OCI-LY1 (cell line): Measurements from ENCODE around the gene YPEL5.

Source experiments
- EZH2 ChIP-seq: fragments of 200-600 bp; sonication (generic), shearing (Covaris generic); IDR thresholded peaks from 2 replicates; pipeline ENCODE4 v1.8.0; 2017; ENCODE audit warnings: borderline replicate concordance, mixed run types, mild to moderate bottlenecking, antibody characterized with exemption, low read length, moderate library complexity, mixed read lengths
- TF ChIP-seq, protein P1 (sequence below): fragments of 200-600 bp; sonication (generic), shearing (Covaris generic); IDR thresholded peaks from 2 replicates; pipeline ENCODE4 v1.5.1; 2017; ENCODE audit warnings: mild to moderate bottlenecking, antibody characterized with exemption, low read length, moderate library complexity, mixed read lengths

DNA sequence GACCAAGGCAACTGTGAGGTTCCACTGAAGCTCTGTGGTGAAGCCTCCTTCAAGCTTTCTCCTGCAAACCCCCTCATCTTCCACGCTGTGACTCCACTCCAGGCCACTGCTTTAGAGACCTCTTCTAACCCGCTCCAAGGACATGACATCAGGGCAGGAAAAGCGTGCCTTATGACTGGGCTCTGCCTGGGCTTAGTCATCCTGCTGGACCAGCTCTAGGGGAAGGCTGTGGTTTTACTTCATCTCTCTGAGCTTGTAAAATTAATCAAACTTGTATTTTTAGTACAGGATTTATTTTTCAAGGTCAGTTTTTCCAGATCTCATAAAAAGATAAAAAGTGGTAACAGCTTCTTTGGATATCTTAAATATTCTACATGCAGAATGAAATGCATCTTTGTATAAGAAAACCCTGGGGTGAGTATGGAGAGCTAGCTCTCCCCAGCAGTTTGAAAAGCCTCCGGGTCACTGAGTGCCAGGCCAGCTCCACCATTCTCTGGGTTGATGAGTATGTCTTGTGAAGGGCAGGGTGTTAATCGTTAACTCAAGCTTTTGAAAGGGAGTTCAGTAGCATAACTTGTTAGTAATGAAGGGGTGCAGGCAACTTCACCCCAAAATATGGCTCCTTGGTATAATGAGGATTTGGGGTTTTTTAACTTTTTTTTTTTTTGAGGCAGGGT lies 33.1 kb upstream of the YPEL5 start:
- TF ChIP-seq, protein P1, sequence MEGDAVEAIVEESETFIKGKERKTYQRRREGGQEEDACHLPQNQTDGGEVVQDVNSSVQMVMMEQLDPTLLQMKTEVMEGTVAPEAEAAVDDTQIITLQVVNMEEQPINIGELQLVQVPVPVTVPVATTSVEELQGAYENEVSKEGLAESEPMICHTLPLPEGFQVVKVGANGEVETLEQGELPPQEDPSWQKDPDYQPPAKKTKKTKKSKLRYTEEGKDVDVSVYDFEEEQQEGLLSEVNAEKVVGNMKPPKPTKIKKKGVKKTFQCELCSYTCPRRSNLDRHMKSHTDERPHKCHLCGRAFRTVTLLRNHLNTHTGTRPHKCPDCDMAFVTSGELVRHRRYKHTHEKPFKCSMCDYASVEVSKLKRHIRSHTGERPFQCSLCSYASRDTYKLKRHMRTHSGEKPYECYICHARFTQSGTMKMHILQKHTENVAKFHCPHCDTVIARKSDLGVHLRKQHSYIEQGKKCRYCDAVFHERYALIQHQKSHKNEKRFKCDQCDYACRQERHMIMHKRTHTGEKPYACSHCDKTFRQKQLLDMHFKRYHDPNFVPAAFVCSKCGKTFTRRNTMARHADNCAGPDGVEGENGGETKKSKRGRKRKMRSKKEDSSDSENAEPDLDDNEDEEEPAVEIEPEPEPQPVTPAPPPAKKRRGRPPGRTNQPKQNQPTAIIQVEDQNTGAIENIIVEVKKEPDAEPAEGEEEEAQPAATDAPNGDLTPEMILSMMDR: no peak
- TF ChIP-seq EZH2: no peak
